Measurements from ENCODE around the gene COL23A1.

Gene COL23A1

GRCh38 chr5:178551059-178551458 is 39.1 kb downstream of the COL23A1 start:
- no peak overlapping the region for H3K4me3 ChIP-seq (replicated peaks; ENCODE audit: low read depth, low read length)
- no peak for DNase-seq (ENCODE audit: extremely low read depth, low read depth)
- no peak for TF ChIP-seq CTCF (IDR thresholded peaks at IDR 0.05; ENCODE audit: low read depth, low read length, missing control alignments)

DNA sequence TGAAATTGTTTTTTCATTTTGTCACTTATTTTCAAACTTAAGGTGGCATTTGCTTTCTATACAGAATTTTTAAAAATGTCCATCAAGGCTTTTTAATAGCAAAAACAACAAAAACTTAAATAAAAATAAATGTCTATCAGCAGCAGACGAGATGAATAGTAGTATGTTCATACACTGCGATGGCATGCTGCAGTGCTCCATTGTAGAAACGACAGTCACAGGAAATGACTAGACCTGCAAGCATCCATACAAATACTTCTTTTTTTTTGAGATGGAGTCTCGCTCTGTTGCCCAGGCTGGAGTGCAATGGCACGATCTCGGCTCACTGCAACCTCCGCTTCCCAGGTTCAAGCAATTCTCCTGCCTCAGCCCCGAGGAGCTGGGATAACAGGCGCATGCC is 41.4 kb downstream of the COL23A1 start:
- no peak for DNase-seq (ENCODE audit: extremely low read depth, low read depth)
- no peak overlapping the region for H3K4me3 ChIP-seq (replicated peaks; ENCODE audit: low read depth, low read length)
- TF ChIP-seq CTCF (IDR thresholded peaks at IDR 0.05; ENCODE audit: low read depth, low read length, missing control alignments): no peak

- no peak for DNase-seq (ENCODE audit: extremely low read depth, low read depth)
- no peak for TF ChIP-seq CTCF (IDR thresholded peaks at IDR 0.05; ENCODE audit: low read depth, low read length, missing control alignments)
These were observed 42.3 kb downstream of the COL23A1 start for GRCh38 chr5:178547753-178548415.

DNA sequence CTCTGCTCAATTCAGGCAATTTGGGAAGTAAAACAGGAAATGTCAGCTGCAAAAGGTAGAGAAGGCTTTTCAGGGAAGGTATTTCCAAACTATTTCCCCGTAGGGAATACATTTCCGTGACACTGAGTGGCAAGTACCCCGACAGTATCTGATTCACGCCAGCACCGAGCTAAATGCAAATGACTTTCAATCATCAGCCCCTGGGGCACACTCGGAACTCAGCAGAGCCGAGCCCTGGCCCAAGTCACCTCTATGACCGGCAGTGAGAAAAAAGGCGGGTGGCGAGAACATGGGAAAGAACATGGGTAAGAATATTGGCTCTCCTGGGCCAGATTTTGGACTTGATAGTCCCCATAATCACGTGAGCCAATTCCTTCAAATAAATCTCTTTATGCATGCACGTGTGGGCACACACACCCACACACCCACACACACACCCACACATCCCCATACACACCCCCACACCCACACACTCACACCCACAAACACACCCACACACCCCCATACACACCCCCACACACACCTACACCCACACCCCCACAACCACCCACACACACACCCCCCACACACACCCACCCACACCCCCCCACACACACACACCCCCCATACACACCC is 43.0 kb downstream of the COL23A1 start:
- TF ChIP-seq CTCF (IDR thresholded peaks at IDR 0.05; ENCODE audit: low read depth, low read length, missing control alignments): no peak

More at GRCh38 chr5:178547753-178548415, 42.3 kb downstream of the COL23A1 start:
- H3K4me3 ChIP-seq (replicated peaks; ENCODE audit: low read depth, low read length): no peak overlapping the region

GRCh38 chr5:178546675-178547033 is 43.5 kb downstream of the COL23A1 start:
- no peak for TF ChIP-seq CTCF (IDR thresholded peaks at IDR 0.05; ENCODE audit: low read depth, low read length, missing control alignments)
- no peak for DNase-seq (ENCODE audit: extremely low read depth, low read depth)
- H3K4me3 ChIP-seq (replicated peaks; ENCODE audit: low read depth, low read length): no peak overlapping the region

More for the DNA sequence above, 43.0 kb downstream of the COL23A1 start:
- no peak overlapping the region for H3K4me3 ChIP-seq (replicated peaks; ENCODE audit: low read depth, low read length)
- no peak for DNase-seq (ENCODE audit: extremely low read depth, low read depth)

DNA sequence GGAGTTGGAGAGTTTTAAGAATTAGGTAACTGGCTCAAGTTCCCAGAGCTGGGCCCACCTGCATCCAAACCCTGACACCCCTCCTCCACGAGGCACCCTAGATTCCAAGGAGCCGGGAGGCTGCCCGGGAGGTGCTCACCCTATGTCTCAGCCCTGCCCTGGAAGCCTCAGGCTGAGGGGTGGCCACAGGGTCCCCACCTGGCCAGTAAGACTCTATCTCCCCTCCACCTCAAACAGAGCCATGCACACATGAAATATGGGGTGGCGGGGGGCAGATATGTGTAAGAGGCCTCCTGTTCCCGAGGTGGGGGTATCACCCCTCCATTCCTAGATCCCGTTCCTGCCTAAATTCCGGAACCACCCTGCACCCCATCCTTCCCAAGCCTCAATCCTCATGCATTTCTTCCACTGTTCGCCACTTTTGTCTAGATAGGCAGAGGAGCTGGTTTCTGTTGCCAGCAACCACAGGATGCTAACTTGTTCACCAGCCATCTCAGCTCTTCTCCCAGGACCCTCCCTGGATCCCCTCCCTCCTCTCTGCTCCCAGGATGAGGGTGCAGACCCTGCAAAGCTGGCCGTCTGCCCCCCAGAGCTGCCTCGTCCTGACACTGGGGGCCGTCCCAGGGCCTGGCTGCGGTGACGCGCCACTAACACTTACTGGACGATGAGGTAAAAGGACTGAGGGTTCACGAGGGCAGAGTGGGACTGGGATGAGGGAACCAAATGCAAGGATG is 44.1 kb downstream of the COL23A1 start:
- no peak overlapping the region for H3K4me3 ChIP-seq (replicated peaks; ENCODE audit: low read depth, low read length)
- no peak for TF ChIP-seq CTCF (IDR thresholded peaks at IDR 0.05; ENCODE audit: low read depth, low read length, missing control alignments)
- no peak for DNase-seq (ENCODE audit: extremely low read depth, low read depth)
